ENCODE measurements around the gene DCAF12L2.
"Not testable (repeated sequence)": the region's sequence is repeated elsewhere in the genome, so short reads cannot be mapped to it uniquely, and the experiment has no call there.

The DCAF12L2 gene
- 0 reads per million in 2 donors for total RNA-seq

GRCh38 chrX:126165721-126166461, at the start of gene DCAF12L2:
Gene DCAF12L2, minus strand, starts transcription at chrX:126166289. Its CDS starts 365 bp downstream, at chrX:126165924.
- DNase-seq = peak in 1 of 5 experiments; percentile 16

- DNase-seq = not testable (repeated sequence)
Observed at GRCh38 chrX:126190888-126191287, 24.8 kb upstream of the DCAF12L2 start.

DNA sequence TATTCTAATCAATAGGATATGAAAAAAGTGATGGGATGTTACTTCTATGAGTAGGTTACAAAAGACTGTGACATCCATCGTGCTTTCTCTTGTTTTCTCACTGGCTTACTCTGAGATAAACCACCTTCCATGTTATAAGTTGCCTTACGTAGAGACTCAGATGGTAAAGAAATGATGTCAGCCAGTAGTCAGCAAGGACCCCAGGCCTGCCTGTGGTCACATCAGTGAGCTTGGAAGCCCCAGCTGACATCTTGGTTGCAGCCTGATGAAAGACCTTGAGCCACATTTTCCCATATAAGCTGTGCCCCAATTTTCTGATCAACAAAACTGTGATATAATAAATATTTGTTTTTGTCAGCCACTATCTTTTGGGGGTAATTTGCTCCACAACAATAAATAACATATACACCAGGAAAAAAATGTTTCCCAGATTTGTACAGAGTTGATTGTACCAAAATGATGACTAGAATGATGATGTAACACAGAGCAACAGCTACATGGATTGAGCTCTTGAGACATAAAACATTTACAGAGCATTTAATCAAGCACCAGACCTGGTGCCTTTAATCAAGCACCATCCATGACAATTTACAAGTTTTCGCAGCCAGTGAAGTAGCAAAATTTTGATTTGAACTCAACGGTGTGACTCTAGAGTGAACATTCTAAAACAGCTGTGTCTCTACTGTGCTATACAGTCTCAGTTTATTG, 11.2 kb upstream of the DCAF12L2 start:
- DNase-seq = no peak

GRCh38 chrX:126170720-126171119, 4.6 kb upstream of the DCAF12L2 start:
- peak in 1 of 5 experiments; percentile 26 for DNase-seq

GRCh38 chrX:126167560-126167959, 1.5 kb upstream of the DCAF12L2 start:
- DNase-seq = no peak

DNA sequence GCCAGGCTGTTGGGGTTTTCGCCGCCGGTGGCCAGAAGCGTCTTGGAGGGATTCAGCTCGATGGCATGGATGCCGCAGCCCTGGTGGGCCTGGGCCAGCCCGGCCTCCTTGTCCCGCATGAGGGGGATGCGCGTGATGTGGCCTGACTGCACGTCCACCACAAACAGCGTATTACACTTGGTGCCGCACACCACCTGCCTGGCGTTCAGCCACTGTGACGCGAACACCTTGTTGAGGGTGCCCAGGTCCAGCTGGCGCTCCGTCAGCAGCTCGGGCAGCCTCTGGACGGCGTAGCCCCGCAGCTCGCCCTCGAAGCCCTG, 728 bp downstream of the DCAF12L2 start:
- DNase-seq = no peak

DNA sequence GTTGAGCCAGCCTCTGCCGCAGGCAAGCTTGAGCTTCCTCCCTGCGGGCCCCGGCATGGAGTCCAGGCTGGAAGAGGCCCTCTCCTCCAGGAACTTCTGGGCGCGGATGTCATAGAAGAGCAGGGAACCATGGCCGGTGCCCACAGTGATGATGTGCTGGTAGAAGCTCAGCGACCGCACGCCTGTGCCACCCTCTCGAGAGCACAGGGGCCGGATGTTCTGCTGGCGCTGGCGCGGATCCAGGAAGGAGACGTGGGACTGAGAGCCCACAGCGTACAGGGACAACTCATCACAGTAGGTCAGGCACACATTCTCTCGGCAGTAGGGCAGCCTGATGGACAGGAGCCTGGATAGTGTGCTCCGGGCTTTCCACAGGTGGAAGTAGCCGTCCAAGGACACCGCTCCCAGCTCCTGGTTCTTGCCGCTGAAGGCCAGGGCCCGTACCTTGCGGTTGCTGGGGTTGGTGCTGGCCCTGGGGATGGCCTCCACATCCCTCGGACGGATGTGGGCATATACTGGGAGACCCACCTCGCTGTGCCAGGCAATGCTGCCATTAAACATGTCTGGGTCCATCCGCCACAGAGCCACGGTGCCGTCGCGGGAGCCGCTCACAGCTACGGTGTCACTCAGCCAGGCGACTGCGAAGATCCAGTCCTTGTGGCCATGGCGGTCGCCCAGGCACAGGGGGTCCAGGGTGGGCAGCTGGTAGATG, 1.2 kb downstream of the DCAF12L2 start:
- DNase-seq = no peak

DNA sequence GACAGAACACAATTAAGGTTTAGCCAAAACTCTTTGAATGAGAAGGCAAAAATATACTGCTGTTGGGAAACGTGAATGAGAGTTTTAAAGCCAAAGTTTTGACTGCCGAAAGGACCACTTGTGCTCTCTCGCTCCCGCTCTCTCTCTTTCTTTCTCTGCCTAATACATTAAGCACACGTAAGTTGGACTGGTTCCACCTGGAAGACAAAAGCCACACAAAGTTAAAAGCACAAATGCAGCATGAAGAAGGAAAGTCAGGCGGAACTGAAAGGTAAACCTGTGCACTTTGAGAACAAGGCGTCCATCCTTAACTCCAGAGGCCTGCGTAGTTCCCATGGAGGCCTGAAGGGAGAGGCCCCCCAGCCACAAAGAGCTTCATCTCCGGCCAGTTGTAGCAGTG, 1.9 kb downstream of the DCAF12L2 start:
- DNase-seq = no peak

DNA sequence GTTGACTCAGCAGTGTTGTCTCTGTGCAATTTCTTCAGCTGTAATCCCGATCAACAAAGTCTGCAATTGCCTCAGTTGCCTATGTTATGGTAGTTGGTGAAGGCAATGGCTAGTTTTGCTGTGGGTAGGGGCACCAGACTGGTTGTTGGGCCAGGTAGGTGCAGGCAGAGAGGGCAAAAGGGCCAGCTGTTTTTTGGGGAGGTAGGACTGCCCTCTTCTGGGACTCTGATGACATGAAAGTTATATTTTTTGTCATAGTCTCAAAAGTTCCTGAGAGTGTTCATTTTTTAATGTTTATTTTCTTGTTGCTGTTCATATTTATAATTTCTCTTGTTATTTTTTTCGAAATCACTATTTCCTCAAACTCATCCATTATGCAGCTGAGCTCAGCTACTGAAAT, 25.1 kb downstream of the DCAF12L2 start:
- DNase-seq = no peak

DNA sequence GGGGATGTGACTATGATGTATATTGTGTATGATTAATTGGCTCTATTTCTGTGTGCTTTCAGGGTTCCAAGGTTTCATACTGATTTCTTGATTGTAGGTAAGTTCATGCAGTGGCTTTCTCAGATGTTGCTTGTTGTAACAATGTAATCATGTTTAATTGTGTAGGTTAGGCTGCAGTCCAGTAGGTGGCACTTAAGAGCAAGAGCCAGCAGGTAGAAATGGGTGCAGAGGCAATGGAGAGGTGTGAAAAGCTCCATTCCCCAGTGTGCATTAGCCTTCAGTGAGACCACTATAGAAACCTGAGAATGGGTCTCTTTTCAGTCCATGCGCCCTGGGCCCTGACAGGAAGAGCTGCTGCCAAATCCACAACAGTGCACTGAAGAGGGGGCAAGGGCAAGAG, 28.2 kb downstream of the DCAF12L2 start:
- peak in 1 of 5 experiments; percentile 6 for DNase-seq

- DNase-seq = no peak
Observed at GRCh38 chrX:126124721-126125120, 41.4 kb downstream of the DCAF12L2 start.

Data from T-helper 2 cell (primary cell).